ENCODE results near the gene FUCA1.
"Not testable (repeated sequence)": the region's sequence is repeated elsewhere in the genome, so short reads cannot be mapped to it uniquely, and the experiment has no call there.

FUCA1 gene

GRCh38 chr1:23904748-23905357, 36.8 kb upstream of the FUCA1 start:
- peaks cover 27% of the 10 kb centered on the region for H3K36me3 ChIP-seq (replicated peaks; ENCODE audit: low read depth, low read length)
- TF ChIP-seq, protein P1, sequence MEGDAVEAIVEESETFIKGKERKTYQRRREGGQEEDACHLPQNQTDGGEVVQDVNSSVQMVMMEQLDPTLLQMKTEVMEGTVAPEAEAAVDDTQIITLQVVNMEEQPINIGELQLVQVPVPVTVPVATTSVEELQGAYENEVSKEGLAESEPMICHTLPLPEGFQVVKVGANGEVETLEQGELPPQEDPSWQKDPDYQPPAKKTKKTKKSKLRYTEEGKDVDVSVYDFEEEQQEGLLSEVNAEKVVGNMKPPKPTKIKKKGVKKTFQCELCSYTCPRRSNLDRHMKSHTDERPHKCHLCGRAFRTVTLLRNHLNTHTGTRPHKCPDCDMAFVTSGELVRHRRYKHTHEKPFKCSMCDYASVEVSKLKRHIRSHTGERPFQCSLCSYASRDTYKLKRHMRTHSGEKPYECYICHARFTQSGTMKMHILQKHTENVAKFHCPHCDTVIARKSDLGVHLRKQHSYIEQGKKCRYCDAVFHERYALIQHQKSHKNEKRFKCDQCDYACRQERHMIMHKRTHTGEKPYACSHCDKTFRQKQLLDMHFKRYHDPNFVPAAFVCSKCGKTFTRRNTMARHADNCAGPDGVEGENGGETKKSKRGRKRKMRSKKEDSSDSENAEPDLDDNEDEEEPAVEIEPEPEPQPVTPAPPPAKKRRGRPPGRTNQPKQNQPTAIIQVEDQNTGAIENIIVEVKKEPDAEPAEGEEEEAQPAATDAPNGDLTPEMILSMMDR (IDR thresholded peaks at IDR 0.05; ENCODE audit: low read depth, low read length), result no peak
- no peak for TF ChIP-seq EZH2phosphoT487 (IDR thresholded peaks at IDR 0.05; ENCODE audit: low read depth)
- H3K9me3 ChIP-seq (ENCODE audit: insufficient read depth, low read length), result no peaks in the 10 kb centered on the region; the same call in 1 of the 2 replicates
- H3K4me1 ChIP-seq (ENCODE audit: low read length), result peaks cover 59% of the 10 kb centered on the region
- peak overlapping the region; percentile 77 for H3K27ac ChIP-seq (ENCODE audit: low read length)
- H3K79me2 ChIP-seq (ENCODE audit: low read length), result peaks cover 100% of the 10 kb centered on the region
- H3K27me3 ChIP-seq (ENCODE audit: low read depth, low read length), result no peaks in the 10 kb centered on the region
- H3K4me3 ChIP-seq (ENCODE audit: low read length), result no peak overlapping the region
- H3K4me2 ChIP-seq (ENCODE audit: low read length), result peak overlapping the region; percentile 25
- no peak overlapping the region for H3K9ac ChIP-seq (ENCODE audit: low read length)
- H4K20me1 ChIP-seq (ENCODE audit: insufficient read depth, low read length), result peaks cover 33% of the 10 kb centered on the region; the same call in 1 of the 2 replicates
- H2AFZ ChIP-seq (ENCODE audit: low read depth, low read length), result no peak overlapping the region

GRCh38 chr1:23903754-23904153, 35.7 kb upstream of the FUCA1 start:
- Histone ChIP-seq H4K20me1 (ENCODE audit: insufficient read depth, low read length) (peaks cover 33% of the 10 kb centered on the region; the same call in 1 of the 2 replicates), H3K4me2 (ENCODE audit: low read length) (no peak overlapping the region), H2AFZ (ENCODE audit: low read depth, low read length) (no peak overlapping the region), H3K4me1 (ENCODE audit: low read length) (peaks cover 55% of the 10 kb centered on the region), H3K4me3 (ENCODE audit: low read length) (no peak overlapping the region), H3K36me3 (replicated peaks; ENCODE audit: low read depth, low read length) (peaks cover 23% of the 10 kb centered on the region), H3K27ac (ENCODE audit: low read length) (no peak overlapping the region), H3K79me2 (ENCODE audit: low read length) (peaks cover 99% of the 10 kb centered on the region), H3K9ac (ENCODE audit: low read length) (no peak overlapping the region), H3K27me3 (ENCODE audit: low read depth, low read length) (no peaks in the 10 kb centered on the region), H3K9me3 (ENCODE audit: insufficient read depth, low read length) (no peaks in the 10 kb centered on the region)
- TF ChIP-seq, protein P1 (IDR thresholded peaks at IDR 0.05; ENCODE audit: low read depth, low read length), result no peak
- TF ChIP-seq EZH2phosphoT487 (IDR thresholded peaks at IDR 0.05; ENCODE audit: low read depth), result no peak

GRCh38 chr1:23902321-23903278, 34.5 kb upstream of the FUCA1 start:
- Histone ChIP-seq H3K27me3 (ENCODE audit: low read depth, low read length) (no peaks in the 10 kb centered on the region), H3K4me3 (ENCODE audit: low read length) (no peak overlapping the region), H3K9ac (ENCODE audit: low read length) (no peak overlapping the region), H3K27ac (ENCODE audit: low read length) (no peak overlapping the region), H3K36me3 (replicated peaks; ENCODE audit: low read depth, low read length) (peaks cover 23% of the 10 kb centered on the region), H3K79me2 (ENCODE audit: low read length) (peaks cover 91% of the 10 kb centered on the region), H4K20me1 (ENCODE audit: insufficient read depth, low read length) (peaks cover 33% of the 10 kb centered on the region; the same call in 1 of the 2 replicates), H3K4me2 (ENCODE audit: low read length) (no peak overlapping the region), H2AFZ (ENCODE audit: low read depth, low read length) (no peak overlapping the region), H3K9me3 (ENCODE audit: insufficient read depth, low read length) (no peaks in the 10 kb centered on the region), H3K4me1 (ENCODE audit: low read length) (peaks cover 46% of the 10 kb centered on the region)
- TF ChIP-seq, protein P1 (IDR thresholded peaks at IDR 0.05; ENCODE audit: low read depth, low read length), result no peak
- TF ChIP-seq EZH2phosphoT487 (IDR thresholded peaks at IDR 0.05; ENCODE audit: low read depth), result no peak

GRCh38 chr1:23900017-23900416, 31.9 kb upstream of the FUCA1 start:
- H3K4me2 ChIP-seq (ENCODE audit: low read length); H3K4me3 ChIP-seq (ENCODE audit: low read length); H3K9me3 ChIP-seq (ENCODE audit: insufficient read depth, low read length); H3K27ac ChIP-seq (ENCODE audit: low read length); H3K27me3 ChIP-seq (ENCODE audit: low read depth, low read length); H3K9ac ChIP-seq (ENCODE audit: low read length); H2AFZ ChIP-seq (ENCODE audit: low read depth, low read length): not testable (repeated sequence)
- peaks cover 26% of the 10 kb centered on the region for H3K36me3 ChIP-seq (replicated peaks; ENCODE audit: low read depth, low read length)
- peaks cover 47% of the 10 kb centered on the region for H3K4me1 ChIP-seq (ENCODE audit: low read length)
- H3K79me2 ChIP-seq (ENCODE audit: low read length), result peaks cover 90% of the 10 kb centered on the region
- H4K20me1 ChIP-seq (ENCODE audit: insufficient read depth, low read length), result peaks cover 32% of the 10 kb centered on the region; the same call in 1 of the 2 replicates
